ENCODE results near the gene ADH4.

Gene ADH4

GRCh38 chr4:99151452-99151851 lies 7.4 kb upstream of the ADH4 start:
- no peak for TF ChIP-seq EZH2phosphoT487 (conservative IDR thresholded peaks at IDR 0.05; ENCODE audit: low read length)
- no peak for TF ChIP-seq CTCF (IDR thresholded peaks at IDR 0.05; ENCODE audit: insufficient read depth, low read length, poor library complexity, severe bottlenecking)
- Histone ChIP-seq H2AFZ (ENCODE audit: low read depth, low read length, severe bottlenecking) (no peak overlapping the region), H3K4me2 (ENCODE audit: low read depth, low read length, poor library complexity, severe bottlenecking) (no peak overlapping the region), H3K36me3 (ENCODE audit: low read length) (no peaks in the 10 kb centered on the region), H3K79me2 (ENCODE audit: insufficient read depth, low read length) (no peaks in the 10 kb centered on the region), H3K9me2 (replicated peaks; ENCODE audit: insufficient read depth, low read length) (no peaks in the 10 kb centered on the region), H3K27me3 (ENCODE audit: low read length) (no peaks in the 10 kb centered on the region), H3K9ac (ENCODE audit: low read length) (no peak overlapping the region), H4K20me1 (ENCODE audit: low read depth, low read length) (no peaks in the 10 kb centered on the region), H3F3A (ENCODE audit: insufficient read depth) (no peaks in the 10 kb centered on the region), H3K4me3 (ENCODE audit: insufficient read depth, low read length, poor library complexity, severe bottlenecking) (no peak overlapping the region), H3K9me3 (ENCODE audit: insufficient read depth, low read length) (no peaks in the 10 kb centered on the region), H3K27ac (ENCODE audit: low read depth, low read length) (no peak overlapping the region)

- no peaks in the 10 kb centered on the region for H3K27me3 ChIP-seq (ENCODE audit: low read length)
- no peak overlapping the region for H3K27ac ChIP-seq (ENCODE audit: low read depth, low read length)
- no peaks in the 10 kb centered on the region for H3F3A ChIP-seq (ENCODE audit: insufficient read depth)
- no peaks in the 10 kb centered on the region for H4K20me1 ChIP-seq (ENCODE audit: low read depth, low read length)
- no peaks in the 10 kb centered on the region for H3K79me2 ChIP-seq (ENCODE audit: insufficient read depth, low read length)
- TF ChIP-seq EZH2phosphoT487 (conservative IDR thresholded peaks at IDR 0.05; ENCODE audit: low read length): no peak
- H3K4me2 ChIP-seq (ENCODE audit: low read depth, low read length, poor library complexity, severe bottlenecking): no peak overlapping the region
- no peaks in the 10 kb centered on the region for H3K36me3 ChIP-seq (ENCODE audit: low read length)
- no peak overlapping the region for H2AFZ ChIP-seq (ENCODE audit: low read depth, low read length, severe bottlenecking)
- no peaks in the 10 kb centered on the region for H3K9me3 ChIP-seq (ENCODE audit: insufficient read depth, low read length)
- H3K4me3 ChIP-seq (ENCODE audit: insufficient read depth, low read length, poor library complexity, severe bottlenecking): no peak overlapping the region
- H3K9ac ChIP-seq (ENCODE audit: low read length): no peak overlapping the region
- H3K9me2 ChIP-seq (replicated peaks; ENCODE audit: insufficient read depth, low read length): no peaks in the 10 kb centered on the region
Observed at GRCh38 chr4:99149426-99150019, 5.4 kb upstream of the ADH4 start.

GRCh38 chr4:99148550-99148949 lies 4.5 kb upstream of the ADH4 start:
- Histone ChIP-seq H3K36me3 (ENCODE audit: low read length) (no peaks in the 10 kb centered on the region), H3K9me3 (ENCODE audit: insufficient read depth, low read length) (no peaks in the 10 kb centered on the region), H2AFZ (ENCODE audit: low read depth, low read length, severe bottlenecking) (no peak overlapping the region), H4K20me1 (ENCODE audit: low read depth, low read length) (no peaks in the 10 kb centered on the region), H3F3A (ENCODE audit: insufficient read depth) (no peaks in the 10 kb centered on the region), H3K4me2 (ENCODE audit: low read depth, low read length, poor library complexity, severe bottlenecking) (no peak overlapping the region), H3K9ac (ENCODE audit: low read length) (no peak overlapping the region), H3K79me2 (ENCODE audit: insufficient read depth, low read length) (no peaks in the 10 kb centered on the region), H3K27ac (ENCODE audit: low read depth, low read length) (no peak overlapping the region), H3K4me3 (ENCODE audit: insufficient read depth, low read length, poor library complexity, severe bottlenecking) (no peak overlapping the region), H3K27me3 (ENCODE audit: low read length) (no peaks in the 10 kb centered on the region), H3K9me2 (replicated peaks; ENCODE audit: insufficient read depth, low read length) (no peaks in the 10 kb centered on the region)
- TF ChIP-seq EZH2phosphoT487 (conservative IDR thresholded peaks at IDR 0.05; ENCODE audit: low read length): no peak
- no peak for TF ChIP-seq CTCF (IDR thresholded peaks at IDR 0.05; ENCODE audit: insufficient read depth, low read length, poor library complexity, severe bottlenecking)

GRCh38 chr4:99144587-99144986 lies 490 bp upstream of the ADH4 start:
- H3K4me2 ChIP-seq (ENCODE audit: low read depth, low read length, poor library complexity, severe bottlenecking): no peak overlapping the region
- no peak overlapping the region for H3K4me3 ChIP-seq (ENCODE audit: insufficient read depth, low read length, poor library complexity, severe bottlenecking)
- TF ChIP-seq EZH2phosphoT487 (conservative IDR thresholded peaks at IDR 0.05; ENCODE audit: low read length): no peak
- TF ChIP-seq CTCF (IDR thresholded peaks at IDR 0.05; ENCODE audit: insufficient read depth, low read length, poor library complexity, severe bottlenecking): no peak
- no peaks in the 10 kb centered on the region for H3K27me3 ChIP-seq (ENCODE audit: low read length)
- no peak overlapping the region for H3K27ac ChIP-seq (ENCODE audit: low read depth, low read length)
- H3F3A ChIP-seq (ENCODE audit: insufficient read depth): no peaks in the 10 kb centered on the region
- no peaks in the 10 kb centered on the region for H3K9me2 ChIP-seq (replicated peaks; ENCODE audit: insufficient read depth, low read length)
- no peak overlapping the region for H3K9ac ChIP-seq (ENCODE audit: low read length)
- H3K79me2 ChIP-seq (ENCODE audit: insufficient read depth, low read length): no peaks in the 10 kb centered on the region
- no peak overlapping the region for H2AFZ ChIP-seq (ENCODE audit: low read depth, low read length, severe bottlenecking)
- no peaks in the 10 kb centered on the region for H4K20me1 ChIP-seq (ENCODE audit: low read depth, low read length)
- no peaks in the 10 kb centered on the region for H3K36me3 ChIP-seq (ENCODE audit: low read length)
- H3K9me3 ChIP-seq (ENCODE audit: insufficient read depth, low read length): no peaks in the 10 kb centered on the region
